Measurements from ENCODE around the gene HLA-DMA.

DNA sequence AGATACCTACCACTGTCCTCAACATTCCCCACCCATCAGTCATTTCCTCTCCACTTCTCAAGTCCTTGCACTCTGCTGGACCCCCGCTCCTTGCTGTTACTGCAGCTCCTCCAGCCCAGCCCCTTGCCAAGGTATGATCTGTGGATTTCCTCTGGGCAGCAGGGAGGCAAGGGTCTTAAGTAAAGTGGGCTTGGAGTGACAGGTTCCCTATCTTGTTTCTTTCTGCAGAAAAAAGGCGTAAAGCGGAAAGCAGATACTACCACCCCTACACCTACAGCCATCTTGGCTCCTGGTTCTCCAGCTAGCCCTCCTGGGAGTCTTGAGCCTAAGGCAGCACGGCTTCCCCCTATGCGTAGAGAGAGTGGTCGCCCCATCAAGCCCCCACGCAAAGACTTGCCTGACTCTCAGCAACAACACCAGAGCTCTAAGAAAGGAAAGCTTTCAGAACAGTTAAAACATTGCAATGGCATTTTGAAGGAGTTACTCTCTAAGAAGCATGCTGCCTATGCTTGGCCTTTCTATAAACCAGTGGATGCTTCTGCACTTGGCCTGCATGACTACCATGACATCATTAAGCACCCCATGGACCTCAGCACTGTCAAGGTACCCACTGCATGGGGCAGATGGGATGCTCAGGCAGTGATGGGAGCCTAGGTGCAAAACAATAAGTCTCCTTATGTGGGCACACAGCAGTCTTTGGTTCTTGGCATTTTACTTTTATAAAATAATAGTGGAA, 23.6 kb upstream of the HLA-DMA start:
- TF ChIP-seq EP300 (IDR thresholded peaks at IDR 0.05; ENCODE audit: borderline replicate concordance) (no peak), TAF1 (IDR thresholded peaks at IDR 0.05; ENCODE audit: low read depth) (no peak)

Data from Ishikawa (cell line).